Measurements from ENCODE around the gene RAD51B.
"Not testable (repeated sequence)": the region's sequence is repeated elsewhere in the genome, so short reads cannot be mapped to it uniquely, and the experiment has no call there.

Gene RAD51B

DNA sequence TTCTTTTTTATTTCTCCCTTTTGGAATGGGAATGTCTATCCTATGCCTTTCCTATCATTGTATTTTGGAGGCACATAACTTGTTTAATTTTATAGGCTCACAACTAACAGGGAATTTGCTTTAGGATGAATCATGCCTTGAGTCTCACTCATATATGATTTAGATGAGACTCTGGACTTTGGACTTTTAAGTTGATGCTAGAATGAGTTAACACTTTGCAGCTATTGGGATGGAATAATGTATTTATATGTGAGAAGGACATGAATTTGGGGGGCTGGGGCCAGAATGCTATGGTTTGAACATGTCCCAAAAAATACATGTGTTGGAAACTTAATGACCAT lies 607.9 kb downstream of the RAD51B start:
- TF ChIP-seq, protein P1, sequence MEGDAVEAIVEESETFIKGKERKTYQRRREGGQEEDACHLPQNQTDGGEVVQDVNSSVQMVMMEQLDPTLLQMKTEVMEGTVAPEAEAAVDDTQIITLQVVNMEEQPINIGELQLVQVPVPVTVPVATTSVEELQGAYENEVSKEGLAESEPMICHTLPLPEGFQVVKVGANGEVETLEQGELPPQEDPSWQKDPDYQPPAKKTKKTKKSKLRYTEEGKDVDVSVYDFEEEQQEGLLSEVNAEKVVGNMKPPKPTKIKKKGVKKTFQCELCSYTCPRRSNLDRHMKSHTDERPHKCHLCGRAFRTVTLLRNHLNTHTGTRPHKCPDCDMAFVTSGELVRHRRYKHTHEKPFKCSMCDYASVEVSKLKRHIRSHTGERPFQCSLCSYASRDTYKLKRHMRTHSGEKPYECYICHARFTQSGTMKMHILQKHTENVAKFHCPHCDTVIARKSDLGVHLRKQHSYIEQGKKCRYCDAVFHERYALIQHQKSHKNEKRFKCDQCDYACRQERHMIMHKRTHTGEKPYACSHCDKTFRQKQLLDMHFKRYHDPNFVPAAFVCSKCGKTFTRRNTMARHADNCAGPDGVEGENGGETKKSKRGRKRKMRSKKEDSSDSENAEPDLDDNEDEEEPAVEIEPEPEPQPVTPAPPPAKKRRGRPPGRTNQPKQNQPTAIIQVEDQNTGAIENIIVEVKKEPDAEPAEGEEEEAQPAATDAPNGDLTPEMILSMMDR (IDR thresholded peaks at IDR 0.05; ENCODE audit: insufficient read depth, low read length) = no peak
- no peak for TF ChIP-seq GABPA (IDR thresholded peaks at IDR 0.05; ENCODE audit: low read depth)
- no peak for TF ChIP-seq POLR2AphosphoS5 (IDR thresholded peaks at IDR 0.05; ENCODE audit: low read depth)
- TF ChIP-seq, protein P2, sequence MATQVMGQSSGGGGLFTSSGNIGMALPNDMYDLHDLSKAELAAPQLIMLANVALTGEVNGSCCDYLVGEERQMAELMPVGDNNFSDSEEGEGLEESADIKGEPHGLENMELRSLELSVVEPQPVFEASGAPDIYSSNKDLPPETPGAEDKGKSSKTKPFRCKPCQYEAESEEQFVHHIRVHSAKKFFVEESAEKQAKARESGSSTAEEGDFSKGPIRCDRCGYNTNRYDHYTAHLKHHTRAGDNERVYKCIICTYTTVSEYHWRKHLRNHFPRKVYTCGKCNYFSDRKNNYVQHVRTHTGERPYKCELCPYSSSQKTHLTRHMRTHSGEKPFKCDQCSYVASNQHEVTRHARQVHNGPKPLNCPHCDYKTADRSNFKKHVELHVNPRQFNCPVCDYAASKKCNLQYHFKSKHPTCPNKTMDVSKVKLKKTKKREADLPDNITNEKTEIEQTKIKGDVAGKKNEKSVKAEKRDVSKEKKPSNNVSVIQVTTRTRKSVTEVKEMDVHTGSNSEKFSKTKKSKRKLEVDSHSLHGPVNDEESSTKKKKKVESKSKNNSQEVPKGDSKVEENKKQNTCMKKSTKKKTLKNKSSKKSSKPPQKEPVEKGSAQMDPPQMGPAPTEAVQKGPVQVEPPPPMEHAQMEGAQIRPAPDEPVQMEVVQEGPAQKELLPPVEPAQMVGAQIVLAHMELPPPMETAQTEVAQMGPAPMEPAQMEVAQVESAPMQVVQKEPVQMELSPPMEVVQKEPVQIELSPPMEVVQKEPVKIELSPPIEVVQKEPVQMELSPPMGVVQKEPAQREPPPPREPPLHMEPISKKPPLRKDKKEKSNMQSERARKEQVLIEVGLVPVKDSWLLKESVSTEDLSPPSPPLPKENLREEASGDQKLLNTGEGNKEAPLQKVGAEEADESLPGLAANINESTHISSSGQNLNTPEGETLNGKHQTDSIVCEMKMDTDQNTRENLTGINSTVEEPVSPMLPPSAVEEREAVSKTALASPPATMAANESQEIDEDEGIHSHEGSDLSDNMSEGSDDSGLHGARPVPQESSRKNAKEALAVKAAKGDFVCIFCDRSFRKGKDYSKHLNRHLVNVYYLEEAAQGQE (IDR thresholded peaks at IDR 0.05; ENCODE audit: insufficient replicate concordance, low read depth) = no peak
- TF ChIP-seq SPI1 (IDR thresholded peaks at IDR 0.05; ENCODE audit: borderline replicate concordance, low read depth) = no peak
- Histone ChIP-seq H3K27ac (replicated peaks) (no peak overlapping the region), H3K27me3 (ENCODE audit: insufficient read depth, poor library complexity, severe bottlenecking) (no peaks in the 10 kb centered on the region), H3K4me3 (replicated peaks; ENCODE audit: insufficient read depth, low read length) (no peak overlapping the region)
- DNase-seq (ENCODE audit: low read depth in 1 of 2, low spot score in 1 of 2) = no peak

DNA sequence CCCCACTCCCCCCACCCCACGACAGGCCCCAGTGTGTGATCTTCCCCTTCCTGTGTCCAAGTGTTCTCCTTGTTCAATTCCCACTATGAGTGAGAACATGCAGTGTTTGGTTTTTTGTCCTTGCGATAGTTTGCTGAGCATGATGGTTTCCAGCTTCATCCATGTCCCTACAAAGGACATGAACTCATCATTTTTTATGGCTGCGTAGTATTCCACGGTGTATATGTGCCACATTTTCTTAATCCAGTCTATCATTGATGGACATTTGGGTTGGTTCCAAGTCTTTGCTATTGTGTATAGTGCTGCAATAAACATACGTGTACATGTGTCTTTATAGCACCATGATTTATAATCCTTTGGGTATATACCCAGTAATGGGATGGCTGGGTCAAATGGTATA lies 609.3 kb downstream of the RAD51B start:
- H3K4me3 ChIP-seq (replicated peaks; ENCODE audit: insufficient read depth, low read length); H3K27me3 ChIP-seq (ENCODE audit: insufficient read depth, poor library complexity, severe bottlenecking); DNase-seq (ENCODE audit: low read depth in 1 of 2, low spot score in 1 of 2); H3K27ac ChIP-seq (replicated peaks): not testable (repeated sequence)

DNA sequence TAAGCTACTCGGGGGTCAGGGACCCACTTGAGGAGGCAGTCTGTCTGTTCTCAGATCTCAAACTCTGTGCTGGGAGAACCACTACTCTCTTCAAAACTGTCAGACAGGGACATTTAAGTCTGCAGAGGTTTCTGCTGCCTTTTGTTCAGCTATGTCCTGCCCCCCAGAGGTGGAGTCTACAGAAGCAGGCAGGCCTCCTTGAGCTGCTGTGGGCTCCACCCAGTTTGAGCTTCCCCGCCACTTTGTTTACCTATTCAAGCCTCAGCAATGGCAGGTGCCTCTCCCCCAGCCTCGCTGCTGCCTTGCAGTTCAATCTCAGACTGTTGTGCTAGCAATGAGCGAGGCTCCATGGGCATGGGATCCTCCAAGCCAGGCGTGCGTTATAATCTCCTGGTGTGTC lies 614.6 kb downstream of the RAD51B start:
- not testable (repeated sequence) for DNase-seq (ENCODE audit: low read depth in 1 of 2, low spot score in 1 of 2)

DNA sequence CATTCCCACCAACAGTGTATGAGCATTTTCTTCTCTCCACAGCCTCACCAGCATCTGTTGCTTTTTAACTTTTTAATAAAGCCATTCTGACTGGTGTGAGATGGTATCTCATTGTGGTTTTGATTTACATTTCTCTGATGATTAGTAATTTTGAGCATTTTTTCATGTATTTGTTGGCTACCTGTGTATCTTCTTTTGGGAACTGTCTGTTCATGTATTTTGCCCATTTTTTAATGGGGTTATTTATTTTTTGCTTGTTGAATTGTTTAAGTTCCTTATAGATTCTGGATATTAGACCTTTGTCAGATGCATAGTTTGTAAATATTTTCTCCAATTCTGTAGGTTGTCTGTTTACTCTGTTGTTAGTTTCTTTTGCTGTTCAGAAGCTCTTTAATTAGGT lies 616.1 kb downstream of the RAD51B start:
- H3K4me3 ChIP-seq (replicated peaks; ENCODE audit: insufficient read depth, low read length); DNase-seq (ENCODE audit: low read depth in 1 of 2, low spot score in 1 of 2); H3K27me3 ChIP-seq (ENCODE audit: insufficient read depth, poor library complexity, severe bottlenecking); H3K27ac ChIP-seq (replicated peaks): not testable (repeated sequence)

More for the DNA sequence above, 614.6 kb downstream of the RAD51B start:
- not testable (repeated sequence) for H3K4me3 ChIP-seq (replicated peaks; ENCODE audit: insufficient read depth, low read length); H3K27ac ChIP-seq (replicated peaks); H3K27me3 ChIP-seq (ENCODE audit: insufficient read depth, poor library complexity, severe bottlenecking)

DNA sequence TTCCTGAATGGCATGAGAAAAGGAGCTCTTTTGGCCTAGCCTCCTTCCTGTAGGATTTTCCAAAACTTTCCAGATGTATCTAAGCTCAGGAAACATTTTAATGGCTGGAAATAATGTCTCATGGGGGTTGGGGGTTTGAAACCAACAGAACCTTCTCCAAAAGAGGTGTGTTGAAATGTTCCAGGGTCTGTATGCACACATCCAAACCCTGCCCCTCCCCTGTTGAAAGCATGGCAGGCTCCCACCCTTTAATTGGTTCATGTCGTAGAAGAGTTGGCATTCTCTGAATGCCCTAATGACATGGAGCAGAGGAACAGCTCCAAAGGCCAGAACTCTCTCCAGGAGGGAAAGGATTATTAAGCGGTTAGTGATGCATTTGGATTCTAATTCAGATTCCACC lies 620.1 kb downstream of the RAD51B start:
- no peak overlapping the region for H3K27ac ChIP-seq (replicated peaks)
- no peaks in the 10 kb centered on the region for H3K27me3 ChIP-seq (ENCODE audit: insufficient read depth, poor library complexity, severe bottlenecking)

DNA sequence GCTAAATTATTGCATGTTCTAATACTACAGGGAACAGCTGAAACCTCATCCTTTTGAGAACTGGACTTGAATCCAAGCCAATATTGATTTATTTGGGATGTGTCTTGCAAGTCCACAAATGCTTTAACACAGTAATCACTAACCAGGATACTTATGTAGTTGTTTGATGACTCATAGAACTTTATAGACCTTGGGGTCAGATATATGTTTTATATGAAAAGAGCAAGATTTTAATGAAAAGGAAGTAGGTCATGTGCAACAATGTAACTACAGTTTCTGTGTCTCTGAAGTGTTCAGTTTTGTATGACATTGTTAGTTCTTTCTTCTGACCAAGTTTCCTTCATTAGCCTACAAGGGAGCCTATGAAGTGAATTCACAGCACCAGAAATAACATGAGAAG lies 621.2 kb downstream of the RAD51B start:
- DNase-seq (ENCODE audit: low read depth in 1 of 2, low spot score in 1 of 2) = no peak
- no peak overlapping the region for H3K4me3 ChIP-seq (replicated peaks; ENCODE audit: insufficient read depth, low read length)
- TF ChIP-seq, protein P1 (IDR thresholded peaks at IDR 0.05; ENCODE audit: insufficient read depth, low read length) = no peak
- TF ChIP-seq POLR2AphosphoS5 (IDR thresholded peaks at IDR 0.05; ENCODE audit: low read depth) (no peak), GABPA (IDR thresholded peaks at IDR 0.05; ENCODE audit: low read depth) (no peak), SPI1 (IDR thresholded peaks at IDR 0.05; ENCODE audit: borderline replicate concordance, low read depth) (no peak)
- TF ChIP-seq, protein P2 (IDR thresholded peaks at IDR 0.05; ENCODE audit: insufficient replicate concordance, low read depth) = no peak
- H3K27me3 ChIP-seq (ENCODE audit: insufficient read depth, poor library complexity, severe bottlenecking) = no peaks in the 10 kb centered on the region
- no peak overlapping the region for H3K27ac ChIP-seq (replicated peaks)

More for the DNA sequence above, 620.1 kb downstream of the RAD51B start:
- no peak overlapping the region for H3K4me3 ChIP-seq (replicated peaks; ENCODE audit: insufficient read depth, low read length)
- no peak for DNase-seq (ENCODE audit: low read depth in 1 of 2, low spot score in 1 of 2)
- TF ChIP-seq, protein P1 (IDR thresholded peaks at IDR 0.05; ENCODE audit: insufficient read depth, low read length) = no peak
- no peak for TF ChIP-seq POLR2AphosphoS5 (IDR thresholded peaks at IDR 0.05; ENCODE audit: low read depth)

All from HL-60 (cell line).